Parathyroid adenoma (tissue), 2 donors: ENCODE measurements around the gene BEND3.
"Not testable (repeated sequence)": the region's sequence is repeated elsewhere in the genome, so short reads cannot be mapped to it uniquely, and the experiment has no call there.

ENCODE experiments used
- H2AFZ ChIP-seq: fragments of 300-600 bp; sonication (generic); one replicate; pipeline ENCODE4 v1.7.0; 2017; ENCODE audit warnings: antibody characterized with exemption, mild to moderate bottlenecking
- H3K27ac ChIP-seq: fragments of 300-600 bp; sonication (generic); one replicate; pipeline ENCODE4 v1.7.0; 2017
- H3K27me3 ChIP-seq: fragments of 300-600 bp; sonication (generic); one replicate; pipeline ENCODE4 v1.7.0; 2017; ENCODE audit warnings: low read length; ENCODE audit not compliant: control insufficient read depth, insufficient read depth
- H3K36me3 ChIP-seq: fragments of 300-600 bp; sonication (generic); one replicate; pipeline ENCODE4 v1.7.0; 2017; ENCODE audit warnings: low read length; ENCODE audit not compliant: control insufficient read depth, insufficient read depth
- H3K4me1 ChIP-seq: fragments of 300-600 bp; sonication (generic); one replicate; pipeline ENCODE4 v1.7.0; 2017; ENCODE audit warnings: control low read depth
- H3K4me2 ChIP-seq: fragments of 300-600 bp; sonication (generic); one replicate; pipeline ENCODE4 v1.7.0; 2017; ENCODE audit warnings: low read length
- H3K4me3 ChIP-seq: fragments of 300-600 bp; sonication (generic); one replicate; pipeline ENCODE4 v1.7.0; 2017; ENCODE audit warnings: low read depth, low read length
- H3K79me2 ChIP-seq: fragments of 300-600 bp; sonication (generic); one replicate; pipeline ENCODE4 v1.7.0; 2017; ENCODE audit warnings: control low read depth
- H3K9ac ChIP-seq: fragments of 300-600 bp; sonication (generic); one replicate; pipeline ENCODE4 v1.7.0; 2017; ENCODE audit warnings: mild to moderate bottlenecking
- H3K9me3 ChIP-seq: fragments of 300-600 bp; sonication (generic); one replicate; pipeline ENCODE4 v1.7.0; 2017; ENCODE audit warnings: low read length; ENCODE audit not compliant: control insufficient read depth
- CTCF ChIP-seq: fragments of 300-600 bp; sonication (generic); IDR thresholded peaks from one replicate; pipeline ENCODE4 v1.7.0; 2017; ENCODE audit warnings: antibody characterized with exemption, mild to moderate bottlenecking
- donor health status: primary hyperparathyroidism.

BEND3 gene

GRCh38 chr6:107122748-107123147 lies 7.4 kb upstream of the BEND3 start:
- no peaks in the 10 kb centered on the region for H3K4me1 ChIP-seq
- no peak overlapping the region for H2AFZ ChIP-seq
- TF ChIP-seq CTCF: no peak
- H3K4me3 ChIP-seq: no peak overlapping the region
- no peak overlapping the region for H3K27ac ChIP-seq
- no peak overlapping the region for H3K9ac ChIP-seq
- no peak overlapping the region for H3K4me2 ChIP-seq
- H3K27me3 ChIP-seq: no peaks in the 10 kb centered on the region
- H3K36me3 ChIP-seq: no peaks in the 10 kb centered on the region
- H3K9me3 ChIP-seq: no peaks in the 10 kb centered on the region
- H3K79me2 ChIP-seq: no peaks in the 10 kb centered on the region

- H3K4me2 ChIP-seq: no peak overlapping the region
Measured at GRCh38 chr6:107121964-107122495, 6.7 kb upstream of the BEND3 start.

GRCh38 chr6:107121266-107121665 lies 6.0 kb upstream of the BEND3 start:
- Histone ChIP-seq H3K79me2 (no peaks in the 10 kb centered on the region), H3K4me1 (no peaks in the 10 kb centered on the region), H3K4me3 (no peak overlapping the region), H3K36me3 (no peaks in the 10 kb centered on the region), H2AFZ (no peak overlapping the region), H3K9me3 (no peaks in the 10 kb centered on the region), H3K9ac (no peak overlapping the region), H3K27me3 (no peaks in the 10 kb centered on the region), H3K27ac (no peak overlapping the region), H3K4me2 (no peak overlapping the region)
- no peak for TF ChIP-seq CTCF

More at GRCh38 chr6:107121964-107122495, 6.7 kb upstream of the BEND3 start:
- Histone ChIP-seq H3K9me3 (no peaks in the 10 kb centered on the region), H2AFZ (no peak overlapping the region), H3K4me3 (no peak overlapping the region), H3K27ac (no peak overlapping the region), H3K36me3 (no peaks in the 10 kb centered on the region), H3K4me1 (no peaks in the 10 kb centered on the region), H3K27me3 (no peaks in the 10 kb centered on the region), H3K9ac (no peak overlapping the region), H3K79me2 (no peaks in the 10 kb centered on the region)
- no peak for TF ChIP-seq CTCF

GRCh38 chr6:107120404-107120803 lies 5.1 kb upstream of the BEND3 start:
- Histone ChIP-seq H3K4me1 (no peaks in the 10 kb centered on the region), H3K9ac (no peak overlapping the region), H2AFZ (no peak overlapping the region), H3K27me3 (no peaks in the 10 kb centered on the region), H3K4me3 (no peak overlapping the region), H3K4me2 (no peak overlapping the region), H3K9me3 (no peaks in the 10 kb centered on the region), H3K27ac (no peak overlapping the region), H3K36me3 (no peaks in the 10 kb centered on the region), H3K79me2 (no peaks in the 10 kb centered on the region)
- no peak for TF ChIP-seq CTCF

- H3K4me2 ChIP-seq: no peak overlapping the region
- no peak overlapping the region for H3K9ac ChIP-seq
- H3K79me2 ChIP-seq: no peaks in the 10 kb centered on the region
Measured at GRCh38 chr6:107118976-107119375, 3.7 kb upstream of the BEND3 start.

GRCh38 chr6:107118540-107118939 lies 3.2 kb upstream of the BEND3 start:
- H3K9ac ChIP-seq, H3K27ac ChIP-seq, H3K27me3 ChIP-seq, H3K4me3 ChIP-seq, H2AFZ ChIP-seq, H3K4me1 ChIP-seq, H3K9me3 ChIP-seq, H3K4me2 ChIP-seq, H3K79me2 ChIP-seq, H3K36me3 ChIP-seq: not testable (repeated sequence)

More at GRCh38 chr6:107118976-107119375, 3.7 kb upstream of the BEND3 start:
- no peak for TF ChIP-seq CTCF
- Histone ChIP-seq H3K27me3 (no peaks in the 10 kb centered on the region), H3K36me3 (no peaks in the 10 kb centered on the region), H3K9me3 (no peaks in the 10 kb centered on the region), H3K27ac (no peak overlapping the region), H3K4me3 (no peak overlapping the region), H2AFZ (no peak overlapping the region), H3K4me1 (peaks cover under 1% of the 10 kb centered on the region)
